ENCODE results near the gene MKNK1. TPM values are rescaled to one million over a fixed set of nuclear protein-coding genes. Genes with fewer than 3 reads are reported as not detected.

The MKNK1 gene
- total RNA-seq, 1 experiment from 2014 or later, result 22.7 TPM

DNA sequence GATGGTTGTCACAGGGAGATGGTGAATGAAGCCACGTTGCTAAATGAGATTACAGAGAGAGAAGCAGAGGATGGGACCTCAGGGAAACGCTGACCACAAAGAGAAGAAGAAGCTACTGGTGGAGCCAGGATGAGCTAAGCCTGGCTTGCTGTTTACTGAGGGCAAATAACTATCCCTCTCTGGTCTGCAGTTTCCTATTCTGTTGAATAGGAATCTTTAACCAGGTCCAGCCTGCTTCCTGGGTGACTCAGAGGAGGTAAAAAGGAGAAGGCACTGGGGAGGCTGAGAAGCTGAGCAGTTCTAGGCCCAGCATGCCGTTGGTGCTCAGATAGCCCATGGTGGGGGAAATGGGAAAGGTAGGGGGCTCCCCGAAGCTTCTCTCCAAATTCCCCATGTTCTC lies 84.9 kb downstream of the MKNK1 start:
- no peak overlapping the region for H3K4me3 ChIP-seq (ENCODE audit: low read depth, low read length)
- no peaks in the 10 kb centered on the region for H3K4me1 Mint-ChIP-seq (ENCODE audit: low read depth, unreplicated experiment)
- no peak overlapping the region for H3K4me3 Mint-ChIP-seq (ENCODE audit: unreplicated experiment)
- H3K36me3 ChIP-seq (ENCODE audit: control insufficient read depth, insufficient read depth, low read length), result no peaks in the 10 kb centered on the region
- no peak for DNase-seq
- no peak overlapping the region for H3K27ac Mint-ChIP-seq (ENCODE audit: unreplicated experiment)
- TF ChIP-seq, protein P1, sequence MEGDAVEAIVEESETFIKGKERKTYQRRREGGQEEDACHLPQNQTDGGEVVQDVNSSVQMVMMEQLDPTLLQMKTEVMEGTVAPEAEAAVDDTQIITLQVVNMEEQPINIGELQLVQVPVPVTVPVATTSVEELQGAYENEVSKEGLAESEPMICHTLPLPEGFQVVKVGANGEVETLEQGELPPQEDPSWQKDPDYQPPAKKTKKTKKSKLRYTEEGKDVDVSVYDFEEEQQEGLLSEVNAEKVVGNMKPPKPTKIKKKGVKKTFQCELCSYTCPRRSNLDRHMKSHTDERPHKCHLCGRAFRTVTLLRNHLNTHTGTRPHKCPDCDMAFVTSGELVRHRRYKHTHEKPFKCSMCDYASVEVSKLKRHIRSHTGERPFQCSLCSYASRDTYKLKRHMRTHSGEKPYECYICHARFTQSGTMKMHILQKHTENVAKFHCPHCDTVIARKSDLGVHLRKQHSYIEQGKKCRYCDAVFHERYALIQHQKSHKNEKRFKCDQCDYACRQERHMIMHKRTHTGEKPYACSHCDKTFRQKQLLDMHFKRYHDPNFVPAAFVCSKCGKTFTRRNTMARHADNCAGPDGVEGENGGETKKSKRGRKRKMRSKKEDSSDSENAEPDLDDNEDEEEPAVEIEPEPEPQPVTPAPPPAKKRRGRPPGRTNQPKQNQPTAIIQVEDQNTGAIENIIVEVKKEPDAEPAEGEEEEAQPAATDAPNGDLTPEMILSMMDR (IDR thresholded peaks at IDR 0.05; ENCODE audit: insufficient read depth in 1 of 2, low read depth in 1 of 2, low read length in 1 of 2, severe bottlenecking in 1 of 2, unreplicated experiment in 1 of 2), result no peak
- H3K27me3 Mint-ChIP-seq (ENCODE audit: insufficient read depth, unreplicated experiment), result no peaks in the 10 kb centered on the region
- H3K9me3 ChIP-seq, result no peaks in the 10 kb centered on the region
- ChIA-PET CTCF (no interaction called here), POLR2A (no interaction called here)
- no TSS peak for BruUV-seq (replicated peaks)
- no peaks in the 10 kb centered on the region for H3K36me3 Mint-ChIP-seq (ENCODE audit: insufficient read depth, unreplicated experiment)
- no peaks in the 10 kb centered on the region for H3K9me3 Mint-ChIP-seq (ENCODE audit: unreplicated experiment)
- intact Hi-C loops (cut with micrococcal nuclease; ENCODE audit: unreplicated experiment), result no loop called here
- H3K4me1 ChIP-seq, result peaks cover 7% of the 10 kb centered on the region; the same call in 1 of the 2 replicates
- no peaks in the 10 kb centered on the region for H3K27me3 ChIP-seq (replicated peaks; ENCODE audit: control insufficient read depth, insufficient read depth, low read length)

DNA sequence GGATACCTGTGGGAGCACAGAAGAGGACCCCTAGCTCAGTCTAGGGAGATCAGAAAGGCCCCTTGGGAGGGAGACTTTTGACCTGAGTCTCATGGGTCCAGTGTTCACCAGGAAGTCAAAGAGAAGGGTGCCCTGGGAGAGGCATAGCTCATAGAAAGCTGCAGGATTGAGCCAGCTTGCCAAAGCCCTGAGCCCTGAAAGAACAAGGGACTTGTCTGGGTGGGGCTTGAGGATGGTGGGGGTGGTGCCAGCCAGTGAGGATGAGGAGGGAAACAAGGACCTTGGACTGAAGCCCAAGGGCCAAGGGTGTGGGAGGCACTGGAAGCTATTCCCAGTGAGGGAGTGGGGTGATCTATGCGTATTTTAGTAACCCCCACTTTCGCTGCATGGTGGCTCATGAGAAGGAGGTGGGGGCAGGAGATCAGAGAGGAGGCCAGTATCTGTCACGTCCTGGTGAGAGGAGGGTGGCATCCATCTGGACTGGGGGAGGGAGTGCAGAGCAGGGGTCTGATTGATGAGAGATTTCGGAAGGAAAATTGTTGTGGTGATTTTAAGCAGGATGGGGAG lies 86.1 kb downstream of the MKNK1 start:
- Histone ChIP-seq H3K9me3 (no peaks in the 10 kb centered on the region), H3K36me3 (ENCODE audit: control insufficient read depth, insufficient read depth, low read length) (no peaks in the 10 kb centered on the region), H3K4me3 (ENCODE audit: low read depth, low read length) (no peak overlapping the region), H3K27me3 (replicated peaks; ENCODE audit: control insufficient read depth, insufficient read depth, low read length) (no peaks in the 10 kb centered on the region), H3K4me1 (peaks cover 7% of the 10 kb centered on the region; the same call in 1 of the 2 replicates)
- Mint-ChIP-seq H3K9me3 (ENCODE audit: unreplicated experiment) (no peaks in the 10 kb centered on the region), H3K27ac (ENCODE audit: unreplicated experiment) (no peak overlapping the region), H3K27me3 (ENCODE audit: insufficient read depth, unreplicated experiment) (no peaks in the 10 kb centered on the region), H3K4me3 (ENCODE audit: unreplicated experiment) (no peak overlapping the region), H3K36me3 (ENCODE audit: insufficient read depth, unreplicated experiment) (no peaks in the 10 kb centered on the region), H3K4me1 (ENCODE audit: low read depth, unreplicated experiment) (no peaks in the 10 kb centered on the region)
- intact Hi-C loops (cut with micrococcal nuclease; ENCODE audit: unreplicated experiment), result no loop called here
- ChIA-PET CTCF (interaction anchor here (0.6 to 0.7 kb wide), 2 partner anchors 12 to 18 kb away, joined by 3 read pairs; no protein-coding TSS in a partner anchor), POLR2A (no interaction called here)
- TF ChIP-seq, protein P1 (IDR thresholded peaks at IDR 0.05; ENCODE audit: insufficient read depth in 1 of 2, low read depth in 1 of 2, low read length in 1 of 2, severe bottlenecking in 1 of 2, unreplicated experiment in 1 of 2), result no peak
- no peak for DNase-seq
- no TSS peak for BruUV-seq (replicated peaks)

DNA sequence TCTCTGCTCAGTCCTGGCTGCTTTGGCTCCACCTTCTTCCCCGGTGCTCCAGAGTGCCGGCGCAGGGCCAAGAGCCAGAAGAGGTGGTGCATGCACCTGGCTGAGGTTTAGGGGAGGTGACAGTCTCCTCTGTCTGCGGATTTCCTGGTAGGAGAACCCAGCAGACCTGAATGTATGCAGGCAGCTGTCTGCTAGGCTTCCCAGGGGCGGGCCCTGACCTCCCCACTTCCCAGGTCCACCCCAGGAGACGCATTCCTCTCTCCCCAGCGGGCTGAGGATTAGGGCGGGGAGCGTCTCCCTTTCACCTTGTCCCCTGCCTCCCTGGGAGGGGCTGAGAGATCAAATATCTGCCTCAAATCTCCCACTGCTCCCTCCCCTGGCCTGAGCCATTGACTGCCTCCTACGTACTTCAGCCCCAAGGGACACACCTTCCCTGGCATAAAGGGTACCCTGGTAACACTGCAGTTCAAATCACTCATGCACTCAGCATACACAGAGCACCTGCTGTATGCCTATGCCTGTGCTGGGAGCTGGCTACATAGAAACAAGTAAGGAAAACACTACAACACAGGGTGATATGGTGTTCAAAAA lies 87.0 kb downstream of the MKNK1 start:
- Histone ChIP-seq H3K4me1 (peaks cover 7% of the 10 kb centered on the region; the same call in 1 of the 2 replicates), H3K9me3 (no peaks in the 10 kb centered on the region), H3K36me3 (ENCODE audit: control insufficient read depth, insufficient read depth, low read length) (no peaks in the 10 kb centered on the region), H3K4me3 (ENCODE audit: low read depth, low read length) (no peak overlapping the region), H3K27me3 (replicated peaks; ENCODE audit: control insufficient read depth, insufficient read depth, low read length) (no peaks in the 10 kb centered on the region)
- TF ChIP-seq, protein P1 (IDR thresholded peaks at IDR 0.05; ENCODE audit: insufficient read depth in 1 of 2, low read depth in 1 of 2, low read length in 1 of 2, severe bottlenecking in 1 of 2, unreplicated experiment in 1 of 2), result no peak
- intact Hi-C loops (cut with micrococcal nuclease; ENCODE audit: unreplicated experiment), result no loop called here
- ChIA-PET CTCF (interaction anchor here (0.6 kb wide), 1 partner anchor 1790 kb away, joined by 5 read pairs; no protein-coding TSS in a partner anchor), POLR2A (no interaction called here)
- no peaks in the 10 kb centered on the region for H3K4me1 Mint-ChIP-seq (ENCODE audit: low read depth, unreplicated experiment)
- no peaks in the 10 kb centered on the region for H3K9me3 Mint-ChIP-seq (ENCODE audit: unreplicated experiment)
- no peak overlapping the region for H3K27ac Mint-ChIP-seq (ENCODE audit: unreplicated experiment)
- BruUV-seq (replicated peaks), result no TSS peak
- H3K27me3 Mint-ChIP-seq (ENCODE audit: insufficient read depth, unreplicated experiment), result no peaks in the 10 kb centered on the region
- no peaks in the 10 kb centered on the region for H3K36me3 Mint-ChIP-seq (ENCODE audit: insufficient read depth, unreplicated experiment)
- peak; percentile 47 to 64 for DNase-seq
- no peak overlapping the region for H3K4me3 Mint-ChIP-seq (ENCODE audit: unreplicated experiment)
